Sigmoid colon (tissue), 4 donors: ENCODE results near the gene LILRB2.

ENCODE experiments used
- EP300 ChIP-seq, 4 donors: sonication (generic); formaldehyde crosslinking; IDR thresholded peaks; one replicate each; pipeline ENCODE4 v1.6.1; 2017; ENCODE audit warnings: antibody characterized with exemption in 4 of 4
- POLR2AphosphoS5 ChIP-seq, 4 donors: sonication (generic); formaldehyde crosslinking; IDR thresholded peaks; one replicate each; pipeline ENCODE4 v1.6.1; 2017; ENCODE audit warnings: antibody characterized with exemption in 4 of 4
- TF ChIP-seq, protein P1 (sequence below), 4 experiments: fragments of 450-650 bp in 3 of 4; fragments of 200-600 bp in 1 of 4; IDR thresholded peaks; one replicate each; pipeline ENCODE4 v1.5.1; 2016 to 2019; ENCODE audit warnings: antibody characterized with exemption in 4 of 4, mild to moderate bottlenecking in 3 of 4, moderate library complexity in 2 of 4

DNA sequence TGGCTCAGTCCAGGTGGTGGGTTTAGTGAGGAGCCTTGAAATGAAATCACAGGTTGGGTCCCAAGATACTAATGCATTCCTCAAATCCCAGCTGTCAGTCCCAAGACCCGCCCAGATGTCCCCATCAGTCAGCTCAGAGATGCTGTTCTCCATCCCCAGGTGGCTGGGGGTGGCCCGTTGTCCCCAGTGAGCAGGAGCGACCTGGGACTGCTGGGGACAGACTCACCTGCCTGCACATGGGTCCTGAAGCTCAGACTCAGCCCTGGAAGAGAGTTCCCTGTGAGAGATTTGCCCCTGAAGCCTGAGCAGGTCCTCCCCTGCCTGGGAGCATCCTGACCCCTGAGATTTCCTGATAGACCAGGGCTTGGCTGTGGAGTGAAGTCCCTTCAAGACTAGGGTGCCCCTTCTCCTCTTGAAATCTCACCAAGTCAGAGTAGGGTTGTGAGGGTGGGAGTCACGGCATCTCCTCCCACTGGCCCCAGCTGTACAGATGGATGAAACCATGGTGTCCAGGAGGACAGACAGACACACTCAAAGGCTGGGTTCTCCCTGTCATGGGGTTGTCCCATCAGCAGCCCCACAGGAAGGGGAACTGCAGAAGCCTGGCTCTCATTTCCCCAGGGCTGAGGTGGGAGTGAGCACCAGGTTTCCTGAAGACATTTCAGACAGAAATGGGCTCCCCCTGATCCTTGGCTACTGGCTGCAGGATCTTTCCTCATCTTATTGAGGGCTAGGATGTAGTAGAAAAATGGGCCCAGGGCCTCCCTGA is 17.6 kb upstream of the LILRB2 start:
- TF ChIP-seq, protein P1, sequence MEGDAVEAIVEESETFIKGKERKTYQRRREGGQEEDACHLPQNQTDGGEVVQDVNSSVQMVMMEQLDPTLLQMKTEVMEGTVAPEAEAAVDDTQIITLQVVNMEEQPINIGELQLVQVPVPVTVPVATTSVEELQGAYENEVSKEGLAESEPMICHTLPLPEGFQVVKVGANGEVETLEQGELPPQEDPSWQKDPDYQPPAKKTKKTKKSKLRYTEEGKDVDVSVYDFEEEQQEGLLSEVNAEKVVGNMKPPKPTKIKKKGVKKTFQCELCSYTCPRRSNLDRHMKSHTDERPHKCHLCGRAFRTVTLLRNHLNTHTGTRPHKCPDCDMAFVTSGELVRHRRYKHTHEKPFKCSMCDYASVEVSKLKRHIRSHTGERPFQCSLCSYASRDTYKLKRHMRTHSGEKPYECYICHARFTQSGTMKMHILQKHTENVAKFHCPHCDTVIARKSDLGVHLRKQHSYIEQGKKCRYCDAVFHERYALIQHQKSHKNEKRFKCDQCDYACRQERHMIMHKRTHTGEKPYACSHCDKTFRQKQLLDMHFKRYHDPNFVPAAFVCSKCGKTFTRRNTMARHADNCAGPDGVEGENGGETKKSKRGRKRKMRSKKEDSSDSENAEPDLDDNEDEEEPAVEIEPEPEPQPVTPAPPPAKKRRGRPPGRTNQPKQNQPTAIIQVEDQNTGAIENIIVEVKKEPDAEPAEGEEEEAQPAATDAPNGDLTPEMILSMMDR (IDR thresholded peaks at IDR 0.05), result no peak
- TF ChIP-seq POLR2AphosphoS5 (IDR thresholded peaks at IDR 0.05), result no peak
- no peak for TF ChIP-seq EP300 (IDR thresholded peaks at IDR 0.05)
